Glomerular endothelial cell (primary cell): ENCODE measurements around the gene MTSS2. TPM values are rescaled to one million over a fixed set of nuclear protein-coding genes. Genes with fewer than 3 reads are reported as not detected.

ENCODE experiments used
- DNase-seq: peaks from one replicate; pipeline ENCODE4 v3.0.0-alpha.2; 2011; ENCODE audit warnings: low read depth, low spot score; ENCODE audit errors: extremely low read depth
- total RNA-seq: library from RNA; depleted of rRNA; stranded (reverse); fragments of >200 nt; gene quantifications from 2 replicates; pipeline ENCODE4 v1.2.3, GENCODE V29; 2015

MTSS2 gene
- total RNA-seq, 1 donor from 2014 or later, result 32.6 TPM

DNA sequence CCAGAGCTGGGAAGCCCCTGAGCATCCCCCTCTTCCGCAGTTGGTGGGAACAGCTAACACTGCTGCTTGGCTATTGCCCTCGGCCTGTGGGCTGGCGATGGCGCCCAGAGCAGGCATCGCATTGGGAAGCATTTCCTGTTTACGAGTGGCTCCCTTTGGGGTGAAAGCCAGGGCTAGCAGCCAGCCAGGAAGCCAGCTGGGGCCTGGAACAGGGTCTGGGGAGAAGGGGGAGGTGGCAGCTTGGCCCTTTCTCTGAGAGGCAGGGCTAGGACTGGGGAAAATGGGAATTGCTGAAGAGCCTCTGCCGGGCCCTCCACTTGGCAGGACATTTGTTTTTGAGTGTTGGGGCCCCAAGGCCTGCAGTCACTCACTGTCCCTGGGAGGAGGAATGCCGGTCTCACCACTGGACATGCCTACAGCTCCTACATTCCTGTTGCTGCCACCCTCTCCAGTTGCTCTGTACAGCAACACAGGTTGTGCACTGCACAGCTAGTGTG is 2.4 kb upstream of the MTSS2 start:
- no peak for DNase-seq

DNA sequence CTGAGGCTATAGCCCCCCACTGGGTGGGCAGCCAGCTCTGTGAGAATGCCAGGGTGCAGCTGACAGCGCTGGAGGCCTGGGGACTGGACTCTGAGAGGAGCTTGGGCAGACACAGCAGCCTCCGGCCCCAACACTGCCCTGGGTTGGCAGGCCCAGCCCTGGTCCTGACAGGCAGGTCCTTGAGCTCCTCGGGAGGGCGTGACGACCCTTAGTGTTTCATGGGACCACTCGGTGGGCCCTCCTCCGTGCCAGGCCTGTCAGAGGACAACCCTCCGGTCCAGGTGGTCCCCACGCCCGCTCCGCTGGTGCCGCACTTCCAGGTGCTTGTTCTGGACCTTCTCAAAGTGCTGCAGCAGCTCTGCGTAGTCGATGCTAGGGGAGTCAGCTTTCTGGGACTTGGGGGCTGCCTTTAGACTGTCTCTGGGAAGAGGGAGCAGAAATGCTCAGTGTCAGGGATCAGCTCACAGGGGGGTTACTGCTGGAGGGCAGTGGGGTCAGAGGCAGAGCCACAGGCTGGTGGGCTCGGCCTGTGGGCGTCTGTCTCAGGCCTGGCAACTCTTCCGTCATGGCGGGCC is 1.9 kb upstream of the MTSS2 start:
- DNase-seq, result no peak

DNA sequence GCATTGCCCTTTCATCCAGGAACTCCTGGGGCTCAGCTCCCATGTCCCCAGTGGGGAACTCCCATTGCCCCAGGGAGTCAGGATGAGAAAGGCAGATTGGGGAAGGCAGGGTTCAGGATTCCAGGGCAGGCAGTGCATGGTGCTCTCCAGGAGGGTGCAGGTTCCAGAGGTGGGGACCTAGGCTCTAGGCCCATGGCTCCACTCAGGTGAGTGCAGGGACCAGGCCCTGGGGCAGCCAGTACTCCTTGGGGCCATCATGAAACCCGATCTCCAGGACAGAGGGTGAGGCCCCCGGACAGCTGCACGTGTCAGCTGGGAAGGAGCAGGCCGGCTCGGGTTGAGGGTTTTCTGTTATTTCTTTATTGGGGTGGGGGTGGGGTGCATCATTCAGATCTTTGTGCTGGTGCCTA is 1.3 kb upstream of the MTSS2 start:
- no peak for DNase-seq

DNA sequence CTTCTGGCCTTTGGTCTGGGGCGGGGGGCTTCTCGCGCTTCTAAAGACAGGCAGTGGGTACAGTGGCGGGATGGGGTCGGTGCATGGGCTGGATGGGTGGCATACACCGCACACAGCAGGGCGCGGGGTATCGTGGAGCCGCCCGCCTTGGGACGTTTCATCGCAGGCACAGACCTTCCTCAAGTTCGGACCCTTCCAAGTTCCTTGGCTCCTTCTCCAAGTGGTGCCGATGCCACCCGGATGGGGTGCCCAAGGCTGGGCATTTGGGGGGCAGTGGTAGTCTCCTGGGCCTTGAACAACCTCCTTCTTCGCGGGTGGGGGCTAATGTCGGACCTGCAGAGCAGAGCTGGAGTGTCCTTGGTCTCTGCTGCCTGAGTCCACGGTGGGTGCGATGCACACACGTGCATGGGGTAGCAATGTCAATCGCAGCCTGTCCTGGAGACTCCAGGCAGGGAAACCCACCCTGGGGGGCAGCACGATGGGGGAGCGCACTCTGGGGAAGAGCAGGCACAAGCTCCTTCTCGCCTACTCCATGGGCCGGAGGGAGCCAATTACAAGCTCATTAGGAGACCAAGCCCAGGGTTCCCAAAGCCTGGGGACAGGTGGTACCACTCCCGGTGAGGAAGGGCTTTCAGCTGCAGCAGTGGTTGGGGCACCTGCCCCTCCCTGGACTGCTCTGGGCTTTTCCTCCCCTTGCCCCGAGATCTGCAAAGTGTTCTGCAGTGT is 686 bp upstream of the MTSS2 start:
- no peak for DNase-seq

DNA sequence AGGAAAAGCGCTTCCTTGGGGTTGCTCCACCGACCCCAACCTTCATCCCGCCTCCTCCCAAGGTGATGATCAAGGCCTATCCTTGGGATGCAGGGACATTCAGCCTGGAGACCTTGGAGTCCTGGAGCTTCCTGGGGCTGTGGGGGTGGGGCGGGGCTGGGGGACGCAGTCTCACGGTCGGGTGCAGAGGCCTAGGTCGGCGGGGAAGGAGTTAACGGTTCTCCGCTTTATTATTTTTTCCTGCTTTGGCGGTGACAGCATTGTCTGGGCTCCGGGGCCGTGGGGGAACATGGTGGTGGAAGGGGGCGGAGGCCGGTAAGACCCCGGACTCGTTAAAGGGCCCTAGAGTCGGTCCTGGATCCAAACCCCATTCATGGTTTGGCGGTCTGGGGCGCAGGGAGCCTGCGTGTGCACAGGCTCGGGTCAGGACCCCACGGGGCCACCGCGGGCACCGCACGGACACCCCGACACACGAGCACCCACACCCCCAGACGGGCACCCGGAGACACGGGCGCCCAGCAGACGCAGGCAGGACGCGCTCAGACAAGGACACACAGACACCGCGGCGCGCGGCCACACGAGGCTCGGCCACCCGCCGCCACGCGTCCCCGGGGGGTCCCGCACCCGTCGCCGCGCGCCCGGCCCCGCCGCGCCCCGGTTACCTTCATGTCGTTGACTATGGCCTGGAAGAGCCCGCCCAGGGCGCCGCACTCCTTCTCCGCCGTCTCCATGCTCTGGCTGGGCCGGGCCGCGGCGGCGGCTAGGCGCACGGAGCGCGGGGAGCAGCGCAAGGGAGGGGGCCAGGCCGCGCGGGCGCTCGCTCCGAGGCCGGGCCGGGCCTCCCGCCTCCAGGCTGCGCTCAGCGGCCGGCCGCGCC is 554 bp downstream of the MTSS2 start:
- no peak for DNase-seq

DNA sequence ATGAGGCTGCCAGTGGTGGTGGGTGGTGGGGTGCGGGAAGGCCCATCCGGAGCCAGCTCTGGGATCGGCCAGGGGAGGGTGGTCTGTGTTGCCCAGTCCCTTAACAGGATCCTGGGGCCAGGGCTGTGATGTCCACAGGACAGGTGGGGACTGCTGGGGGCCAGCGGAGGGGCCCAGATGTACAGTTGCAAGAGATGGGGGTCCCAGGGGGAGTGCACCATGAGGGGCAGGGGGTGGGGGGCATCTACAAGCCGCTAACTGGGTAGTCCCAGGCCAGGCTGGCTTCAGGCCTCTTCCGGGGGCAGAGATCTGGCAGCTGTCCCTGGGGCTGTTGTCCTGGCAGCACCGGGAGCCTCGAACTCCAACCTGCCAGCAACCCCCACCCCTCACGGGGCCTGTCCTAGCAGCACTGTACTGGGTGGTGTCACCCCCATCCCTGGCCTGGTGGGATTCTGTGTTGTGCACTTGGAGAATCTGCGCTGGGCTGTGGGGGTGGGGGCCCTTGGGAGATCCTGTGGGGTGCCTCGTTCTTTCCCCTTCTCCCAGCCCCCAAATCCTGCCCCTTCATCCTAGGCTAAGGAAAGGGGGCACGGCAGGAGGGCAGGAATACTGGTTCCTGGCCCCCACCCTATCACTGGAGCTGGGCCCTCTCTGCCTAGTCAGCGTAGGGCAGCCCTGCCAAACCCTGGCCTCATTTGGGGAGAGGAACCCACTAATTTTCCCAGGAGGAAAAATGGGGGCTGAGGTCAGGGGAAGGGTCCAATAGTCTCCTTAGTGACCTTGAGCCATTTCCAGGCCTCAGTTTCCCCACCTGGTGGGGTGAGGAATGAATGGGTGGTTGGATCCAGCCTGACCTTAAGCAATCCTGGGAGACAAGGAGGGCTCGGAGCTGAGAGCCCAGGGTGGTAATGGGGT is 1.4 kb downstream of the MTSS2 start:
- DNase-seq, result no peak

DNA sequence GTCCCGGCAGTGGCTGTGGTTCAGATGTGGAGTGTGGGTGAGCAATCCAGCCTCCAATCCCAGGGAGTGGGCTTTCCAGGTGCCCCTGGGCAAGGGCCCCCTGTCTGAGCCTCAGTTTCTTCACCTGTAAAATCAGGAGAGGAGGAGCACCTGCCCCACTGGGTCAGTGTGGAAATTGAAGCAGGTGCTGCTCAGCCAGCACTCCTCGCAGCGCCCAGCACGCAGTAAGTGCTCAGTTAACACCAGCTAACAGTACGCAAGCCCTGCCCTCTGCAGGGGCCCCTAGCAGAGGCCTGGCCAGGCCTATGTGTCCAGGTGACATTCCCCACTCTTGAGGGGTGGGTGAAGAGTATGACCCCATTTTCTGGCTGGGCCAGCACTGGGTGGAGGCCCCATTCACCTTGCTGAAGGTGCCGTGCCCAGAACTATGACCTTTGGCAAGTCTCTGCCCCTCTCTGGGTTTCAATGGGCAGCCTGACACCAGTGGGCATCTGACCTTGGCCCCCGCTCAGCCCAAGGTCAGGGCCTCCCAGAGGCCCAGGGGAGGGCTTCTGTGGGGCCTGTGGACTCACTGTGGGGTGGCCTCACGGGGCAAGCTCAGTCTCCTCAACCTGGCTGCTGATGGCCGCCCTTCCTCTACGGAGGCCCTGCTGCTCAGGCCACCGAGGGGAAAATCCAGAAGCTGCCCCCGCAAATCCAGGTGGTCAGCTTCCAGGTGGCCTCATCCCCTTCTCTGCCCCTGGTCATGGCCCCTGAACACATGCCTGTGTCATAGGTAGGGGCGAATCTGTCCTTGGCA is 2.5 kb downstream of the MTSS2 start:
- no peak for DNase-seq

DNA sequence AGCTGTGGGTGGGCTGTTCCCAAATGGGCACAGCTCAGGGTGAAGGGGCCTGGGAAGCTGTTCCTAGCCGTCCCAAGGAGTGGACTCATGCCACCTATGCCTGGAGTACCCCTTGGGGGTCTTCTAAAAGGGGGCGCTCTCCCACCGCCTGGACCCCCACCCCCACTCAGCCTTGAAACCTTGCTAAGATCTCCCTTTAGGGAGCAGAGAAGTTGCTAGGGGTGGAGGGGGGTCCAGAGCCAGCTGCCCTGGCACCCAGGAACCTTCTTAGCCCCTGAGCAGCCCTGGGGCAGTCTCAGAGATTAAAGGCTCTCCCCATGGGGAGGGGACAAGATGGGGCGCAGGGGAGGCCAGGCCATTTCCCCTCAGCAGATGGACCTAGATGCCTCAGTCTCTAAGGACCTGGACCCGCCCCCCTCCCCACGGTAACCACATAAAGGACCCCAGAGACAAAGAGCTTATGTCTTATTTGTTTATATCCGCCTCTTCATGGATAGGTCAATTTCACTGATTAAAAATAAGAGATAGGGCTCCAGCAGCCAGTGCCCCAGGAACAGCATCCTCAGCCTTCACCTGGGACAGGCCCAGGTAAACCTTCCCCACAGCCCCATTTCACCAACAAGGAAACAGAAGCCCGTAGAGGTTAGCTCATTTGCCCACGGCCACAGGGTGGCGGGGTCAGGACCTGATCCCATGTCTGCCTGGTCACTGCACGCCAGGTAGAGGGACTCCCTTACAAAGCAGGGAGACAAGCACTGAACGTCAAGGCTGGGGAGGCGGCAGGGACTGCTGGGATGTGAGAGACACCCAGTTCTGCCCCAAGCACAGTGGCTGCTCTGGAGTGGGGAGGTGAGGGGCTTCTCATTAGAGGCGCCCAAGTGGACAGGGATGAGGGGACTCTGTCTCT is 3.4 kb downstream of the MTSS2 start:
- no peak for DNase-seq

DNA sequence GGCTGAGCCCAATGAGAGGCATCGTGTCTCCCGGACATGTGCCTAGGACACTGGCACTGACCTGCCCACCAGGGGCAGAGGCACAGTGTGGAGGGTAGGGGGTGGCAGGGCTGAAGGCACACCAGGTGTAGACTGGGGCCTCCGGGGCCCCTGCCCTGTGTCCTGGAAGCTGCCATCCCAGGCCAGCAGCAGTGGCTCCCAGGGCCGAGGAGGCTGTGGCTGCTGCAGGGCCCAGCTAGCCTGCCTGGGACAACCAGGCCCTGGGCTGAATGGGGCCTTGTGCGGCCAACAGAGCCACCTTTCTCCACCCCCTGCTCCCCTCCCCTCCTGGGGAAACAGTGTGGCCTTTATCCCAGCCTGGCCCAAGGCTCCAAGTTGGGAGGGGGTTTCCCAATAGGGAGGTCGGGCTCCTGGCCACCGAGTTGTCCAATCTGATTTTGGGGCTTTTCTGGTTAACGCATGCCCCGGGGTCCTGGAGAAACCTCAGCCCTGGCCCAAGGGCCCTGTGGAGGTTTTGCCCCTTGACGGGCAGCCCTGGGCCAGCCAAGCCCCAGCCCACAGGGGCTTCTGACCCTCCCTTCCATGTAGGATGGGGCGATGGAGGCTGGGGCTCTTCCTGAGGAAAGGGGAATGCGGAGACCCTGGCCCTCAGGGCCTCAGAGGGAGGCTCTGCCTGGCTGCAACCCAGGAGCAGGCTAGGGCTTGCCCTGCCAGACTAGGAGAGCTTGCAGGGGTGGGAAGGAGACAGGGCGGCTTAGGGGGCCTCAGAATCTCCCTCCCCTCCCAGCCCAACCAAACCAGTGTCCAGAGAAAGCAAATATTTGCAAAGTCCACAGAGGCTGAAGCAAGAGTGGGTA is 4.2 kb downstream of the MTSS2 start:
- no peak for DNase-seq

DNA sequence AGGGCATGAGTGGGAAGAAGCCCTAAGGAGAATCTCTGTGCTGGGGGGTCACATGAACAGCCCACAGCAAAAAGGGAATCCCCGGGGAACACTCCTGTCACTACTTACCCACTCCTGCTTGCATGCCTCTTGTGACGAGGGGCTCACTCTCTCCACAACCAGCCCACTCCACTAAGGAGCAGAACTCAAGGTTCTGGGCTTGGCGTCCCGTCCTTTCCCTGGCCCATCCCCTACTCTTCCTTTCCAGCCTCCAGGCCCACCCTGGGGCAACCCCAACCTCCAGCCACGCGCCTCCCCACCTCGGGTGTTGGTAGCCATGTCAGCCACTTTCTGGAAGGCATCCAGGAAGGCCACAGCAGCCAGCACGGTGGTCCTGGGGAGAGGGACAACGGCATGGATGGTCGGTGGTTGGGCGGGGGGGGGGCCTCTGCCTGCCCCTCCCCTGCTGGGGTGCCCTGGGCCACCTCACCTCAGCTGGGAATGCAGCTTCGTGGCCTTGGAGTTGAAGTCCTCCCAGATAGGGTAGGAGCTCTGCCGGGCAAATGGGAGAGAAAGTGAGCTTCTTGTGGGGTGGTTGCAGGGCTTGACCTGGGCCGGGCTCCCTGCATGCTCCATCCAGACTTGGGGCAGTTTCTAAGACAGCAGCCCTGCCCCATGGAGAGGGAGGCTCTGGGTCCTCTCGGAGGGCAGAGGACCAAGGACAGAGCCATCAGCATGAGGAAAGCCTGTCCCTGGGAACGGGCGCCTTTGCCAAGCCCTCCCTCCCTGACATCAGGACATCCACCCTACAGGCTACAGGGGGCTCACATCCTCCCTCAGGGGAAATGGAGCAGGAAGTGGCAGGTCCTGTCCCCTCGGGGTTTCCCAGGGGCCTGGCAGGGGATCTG is 5.1 kb downstream of the MTSS2 start:
- no peak for DNase-seq

DNA sequence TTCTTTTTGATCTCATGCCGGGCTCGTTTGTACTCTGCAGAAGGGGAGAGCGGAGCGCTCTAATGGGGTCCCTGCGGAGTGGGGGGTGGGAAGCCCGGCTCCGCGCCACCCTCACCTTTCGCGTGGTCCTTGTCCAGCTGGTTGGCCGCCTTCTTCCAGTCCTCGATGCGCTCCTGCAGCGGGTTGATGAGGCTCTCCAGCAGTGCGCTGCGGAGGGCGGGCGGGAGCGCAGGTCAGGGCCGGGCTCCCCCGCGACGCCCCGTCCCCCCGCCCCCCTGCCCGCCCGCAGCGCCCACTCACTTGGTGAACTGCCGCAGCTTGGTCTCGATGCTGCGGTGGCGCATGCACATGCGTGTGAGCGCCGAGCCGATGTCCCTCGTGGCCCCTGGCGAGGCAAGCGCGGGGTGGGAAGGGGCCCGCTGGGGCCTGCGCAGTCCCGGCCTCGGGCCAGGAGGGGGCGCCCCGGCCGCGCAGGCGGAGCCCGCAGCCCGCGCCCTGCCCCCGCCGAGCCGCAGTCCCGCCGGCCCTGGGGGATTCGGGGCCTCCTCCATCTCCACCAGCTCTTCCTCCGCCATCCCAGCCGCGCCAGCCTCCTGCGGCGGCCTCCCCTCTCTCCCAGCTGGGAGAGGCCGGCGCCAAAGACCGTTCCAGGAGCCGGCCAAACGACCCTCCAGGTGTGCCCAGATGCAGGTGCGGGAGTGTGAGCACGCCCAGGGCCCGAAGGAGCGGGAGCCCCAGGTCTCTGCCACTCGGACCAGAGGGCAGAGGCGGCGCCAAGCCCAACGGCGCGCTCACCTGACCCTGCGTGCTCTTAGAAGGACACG is 6.0 kb downstream of the MTSS2 start:
- DNase-seq, result no peak

DNA sequence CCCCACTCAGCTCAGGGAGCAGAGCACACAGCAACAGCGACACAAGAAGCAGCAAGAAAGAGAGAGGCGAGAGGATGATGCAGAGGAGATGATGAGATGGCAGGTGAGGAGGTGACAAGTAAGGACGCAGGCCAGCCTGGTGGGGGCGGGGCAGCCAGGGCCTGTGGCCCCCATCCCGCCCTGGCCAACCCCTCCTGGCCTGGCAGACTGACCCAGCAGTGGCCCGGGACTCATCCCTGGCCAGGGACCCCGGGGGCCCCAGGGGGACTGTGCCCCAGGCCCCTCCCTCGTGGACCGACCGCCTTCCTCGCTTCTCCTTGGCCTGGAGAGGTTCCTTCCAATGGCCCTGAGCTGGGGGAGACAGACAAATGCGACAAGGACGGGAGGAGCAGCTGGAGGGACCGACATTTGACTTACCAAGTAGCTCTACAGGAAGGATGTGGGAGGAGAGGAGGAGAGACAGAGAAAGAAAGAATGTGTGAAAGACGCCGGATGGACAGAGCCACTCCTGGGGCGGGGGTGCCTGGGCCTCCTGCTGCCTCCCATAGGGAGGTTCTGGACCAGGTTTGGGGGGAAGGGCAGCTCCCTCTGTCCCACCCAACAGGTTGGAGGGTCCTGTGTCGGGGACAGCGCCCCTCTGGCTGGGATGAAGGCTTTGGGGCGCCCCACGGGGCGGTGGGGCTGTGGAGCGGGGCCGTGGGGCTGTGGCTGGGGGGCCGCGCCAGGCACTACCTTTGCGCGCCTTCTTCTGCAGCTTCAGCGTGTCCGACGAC is 6.8 kb downstream of the MTSS2 start:
- no peak for DNase-seq

DNA sequence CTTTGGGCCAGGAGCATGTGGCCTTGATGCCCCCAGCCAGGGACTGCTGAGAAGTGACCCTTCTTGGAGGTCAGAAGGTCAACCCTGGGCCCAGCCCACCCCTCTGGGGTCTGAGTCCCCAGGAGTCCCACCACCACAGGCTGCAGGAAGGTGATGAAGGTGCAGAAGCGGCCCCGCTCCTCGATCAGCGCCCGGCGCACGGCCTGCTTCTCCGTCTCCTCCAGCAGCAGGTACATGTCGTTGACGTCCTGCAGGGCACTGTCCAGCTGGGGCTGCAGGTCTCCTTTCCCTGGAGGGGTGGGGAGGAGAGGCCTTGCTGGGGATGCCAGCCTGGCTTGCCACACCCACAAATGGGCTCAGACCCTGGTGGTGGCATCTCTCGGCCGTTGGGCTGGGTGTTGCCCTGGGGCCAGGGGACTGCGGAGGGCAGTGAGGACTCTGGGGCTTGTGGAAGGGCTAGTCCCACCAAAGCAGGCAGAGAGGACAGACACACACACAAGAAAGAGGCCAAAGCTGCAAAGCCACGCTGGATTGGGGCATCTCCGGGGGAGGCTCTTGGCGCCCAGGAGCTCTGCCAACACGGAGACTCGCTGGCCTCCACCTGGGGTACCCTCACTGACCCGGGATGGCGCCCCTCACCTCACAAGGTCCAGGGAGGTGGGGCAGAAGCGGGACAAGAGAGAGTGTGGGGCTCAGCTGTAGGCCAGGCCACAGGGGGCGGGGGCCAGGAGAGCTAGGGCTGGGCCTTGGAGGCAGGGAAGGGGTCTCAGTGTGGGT is 7.5 kb downstream of the MTSS2 start:
- no peak for DNase-seq

DNA sequence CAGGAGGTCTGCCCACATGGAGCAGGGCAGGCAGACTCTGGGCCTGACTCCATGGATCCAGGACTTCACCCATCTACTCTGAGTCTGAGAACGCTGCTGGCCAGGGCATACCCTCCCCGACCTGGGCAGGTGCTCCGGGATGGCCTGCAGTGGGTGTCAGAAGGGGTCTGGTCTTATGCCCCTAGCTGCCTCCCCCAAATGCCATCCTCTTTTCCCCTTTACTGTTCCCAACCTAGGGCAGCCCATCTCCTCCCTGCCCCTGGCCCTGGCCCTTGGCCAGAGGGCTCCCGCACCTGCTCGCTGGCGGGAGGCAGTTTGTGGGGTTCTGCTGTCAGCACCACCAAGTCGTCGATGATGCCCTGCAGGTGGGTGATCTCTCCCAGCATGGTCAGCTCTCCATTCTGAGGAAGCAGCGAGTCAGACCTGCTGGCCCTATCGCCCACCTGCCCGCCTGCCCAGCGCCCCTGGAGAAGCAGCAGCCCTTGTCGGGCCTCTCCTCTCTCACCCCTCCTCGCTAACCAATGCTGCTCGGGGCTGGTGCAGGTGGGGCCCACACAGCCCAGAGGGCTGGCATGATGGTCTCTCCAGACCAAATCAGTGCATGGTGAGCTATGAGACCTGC is 8.2 kb downstream of the MTSS2 start:
- DNase-seq, result no peak
